Effector memory CD4-positive, alpha-beta T cell (primary cell): ENCODE measurements around the gene CCDC61.
A peak's percentile ranks its signal among the peaks of the same experiment; 100 is the strongest.

Experiments used
- DNase-seq, 3 donors: peaks; one replicate each; pipeline ENCODE4 v3.0.0-alpha.2; 2020
- H3K27ac ChIP-seq: 2 replicates; pipeline ENCODE4 v1.7.0; 2013; ENCODE audit warnings: mild to moderate bottlenecking, low read length, moderate library complexity; ENCODE audit not compliant: insufficient read depth, poor library complexity, severe bottlenecking
- H3K27me3 ChIP-seq: replicated peaks from 2 replicates; pipeline ENCODE4 v1.7.0; 2013; ENCODE audit warnings: mild to moderate bottlenecking, low read length; ENCODE audit not compliant: insufficient read depth, control insufficient read depth, poor library complexity, severe bottlenecking
- H3K36me3 ChIP-seq: 2 replicates; pipeline ENCODE4 v1.7.0; 2013; ENCODE audit warnings: mild to moderate bottlenecking, low read length, moderate library complexity; ENCODE audit not compliant: control insufficient read depth, insufficient read depth
- H3K4me1 ChIP-seq: 2 replicates; pipeline ENCODE4 v1.7.0; 2013; ENCODE audit warnings: low read length, mild to moderate bottlenecking; ENCODE audit not compliant: control insufficient read depth, insufficient read depth, poor library complexity, severe bottlenecking
- H3K4me3 ChIP-seq: 2 replicates; pipeline ENCODE4 v1.7.0; 2013; ENCODE audit warnings: low read length, low read depth, mild to moderate bottlenecking; ENCODE audit not compliant: insufficient read depth, poor library complexity, severe bottlenecking
- H3K9me3 ChIP-seq: 2 replicates; pipeline ENCODE4 v1.7.0; 2013; ENCODE audit warnings: mild to moderate bottlenecking, low read length, moderate library complexity; ENCODE audit not compliant: control insufficient read depth

Gene CCDC61

DNA sequence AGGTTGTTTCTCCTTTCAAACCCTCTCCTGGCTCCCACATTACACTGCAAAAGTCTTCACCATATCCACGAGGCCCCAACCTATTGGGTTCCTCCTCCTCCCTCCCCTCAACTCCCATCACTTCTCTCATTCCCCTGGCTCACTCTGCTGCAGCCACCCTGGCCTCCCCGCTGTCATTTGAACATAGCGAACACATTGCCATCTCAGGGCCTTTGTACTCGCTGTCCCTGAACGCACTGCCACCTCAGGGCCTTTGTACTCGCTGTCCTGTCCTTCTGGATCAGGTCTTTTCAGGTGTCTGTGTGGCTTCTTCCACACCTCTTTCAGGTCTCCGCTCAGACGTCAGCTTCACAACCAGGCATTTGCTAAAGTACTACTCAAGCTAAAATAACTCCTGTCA, 1.7 kb downstream of the CCDC61 start:
- Histone ChIP-seq H3K4me3 (no peak overlapping the region), H3K36me3 (no peaks in the 10 kb centered on the region), H3K27me3 (no peaks in the 10 kb centered on the region), H3K4me1 (peaks cover 8% of the 10 kb centered on the region), H3K9me3 (no peaks in the 10 kb centered on the region), H3K27ac (no peak overlapping the region)
- no peak for DNase-seq

- H3K27me3 ChIP-seq = no peaks in the 10 kb centered on the region
- H3K36me3 ChIP-seq = peaks cover 5% of the 10 kb centered on the region
- H3K4me3 ChIP-seq = no peak overlapping the region
- no peaks in the 10 kb centered on the region for H3K9me3 ChIP-seq
- no peak overlapping the region for H3K27ac ChIP-seq
- peaks cover 8% of the 10 kb centered on the region for H3K4me1 ChIP-seq
- no peak for DNase-seq
These were observed 3.6 kb downstream of the CCDC61 start for GRCh38 chr19:45998834-45999233.

GRCh38 chr19:45999653-46000121, 4.4 kb downstream of the CCDC61 start:
- Histone ChIP-seq H3K36me3 (peaks cover 5% of the 10 kb centered on the region), H3K4me1 (peaks cover 8% of the 10 kb centered on the region), H3K27me3 (no peaks in the 10 kb centered on the region), H3K9me3 (no peaks in the 10 kb centered on the region), H3K4me3 (no peak overlapping the region), H3K27ac (no peak overlapping the region)
- DNase-seq = peak in 1 of 3 donors; percentile 14

DNA sequence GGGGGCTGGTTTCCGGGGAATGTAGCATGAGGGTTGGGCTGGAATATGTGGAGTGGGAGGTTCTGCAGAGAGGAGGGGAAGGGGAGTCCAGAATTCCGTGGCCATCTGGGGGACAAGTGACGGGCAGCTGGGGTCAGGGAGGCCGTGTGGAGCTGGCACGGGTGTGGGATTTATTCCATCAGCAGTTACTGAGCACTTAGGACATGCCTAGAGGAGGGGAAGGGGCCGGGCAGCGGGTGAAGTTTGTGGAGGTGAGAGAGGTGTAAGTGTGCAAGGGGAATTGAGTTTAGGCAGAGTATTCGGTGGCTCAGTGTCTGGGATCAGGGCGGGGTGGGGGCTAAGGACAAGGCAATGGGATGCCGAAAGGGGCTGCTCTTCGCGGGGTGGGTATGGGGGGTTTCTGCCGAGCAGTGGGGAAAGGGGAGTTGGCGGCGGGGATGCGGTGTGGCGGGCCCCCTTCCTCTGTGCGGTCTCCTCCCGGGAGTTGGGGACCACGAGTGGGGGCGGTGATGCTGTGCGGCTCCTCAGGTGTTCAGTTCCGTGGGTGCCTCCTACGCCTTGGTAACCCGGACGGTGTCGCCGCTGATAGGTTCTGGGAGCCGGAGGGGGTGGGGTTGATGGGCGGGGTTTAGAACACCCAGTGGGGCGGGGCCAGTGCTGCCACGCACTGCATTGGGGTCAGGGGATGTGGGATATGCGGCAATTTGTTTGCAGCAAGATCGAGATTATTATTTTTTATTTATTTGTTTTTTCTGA, 5.4 kb downstream of the CCDC61 start:
- Histone ChIP-seq H3K27ac (no peak overlapping the region), H3K4me1 (peaks cover 8% of the 10 kb centered on the region), H3K27me3 (no peaks in the 10 kb centered on the region), H3K36me3 (peaks cover 5% of the 10 kb centered on the region), H3K4me3 (no peak overlapping the region), H3K9me3 (no peaks in the 10 kb centered on the region)
- DNase-seq = peak; percentile 68 to 74 (median 72)

GRCh38 chr19:46002678-46003275, 7.5 kb downstream of the CCDC61 start:
- Histone ChIP-seq H3K27ac (no peak overlapping the region), H3K9me3 (no peaks in the 10 kb centered on the region), H3K27me3 (no peaks in the 10 kb centered on the region), H3K36me3 (peaks cover 5% of the 10 kb centered on the region), H3K4me1 (peaks cover 8% of the 10 kb centered on the region), H3K4me3 (no peak overlapping the region)
- DNase-seq = no peak

DNA sequence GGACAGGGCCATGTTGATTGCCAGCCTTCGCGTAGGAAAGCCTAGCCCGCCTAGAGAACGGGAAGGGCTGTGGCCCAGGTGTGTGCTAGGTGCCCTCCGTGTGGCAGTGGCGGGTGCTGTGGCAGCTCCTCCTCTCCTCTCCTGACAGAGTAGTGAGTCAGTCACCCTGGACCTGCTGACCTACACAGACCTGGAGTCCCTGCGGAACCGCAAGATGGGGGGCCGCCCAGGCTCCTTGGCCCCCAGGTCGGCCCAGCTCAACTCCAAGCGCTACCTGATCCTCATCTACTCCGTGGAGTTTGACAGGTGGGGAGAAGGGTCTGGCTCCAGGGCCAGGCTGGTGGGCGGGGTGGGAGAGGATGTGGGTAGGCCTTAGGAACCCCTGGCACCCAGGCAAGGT, 11.1 kb downstream of the CCDC61 start:
- no peak overlapping the region for H3K27ac ChIP-seq
- H3K36me3 ChIP-seq = peaks cover 5% of the 10 kb centered on the region
- H3K27me3 ChIP-seq = no peaks in the 10 kb centered on the region
- no peak for DNase-seq
- no peaks in the 10 kb centered on the region for H3K9me3 ChIP-seq
- H3K4me1 ChIP-seq = no peaks in the 10 kb centered on the region
- no peak overlapping the region for H3K4me3 ChIP-seq

GRCh38 chr19:46009530-46010510, 14.6 kb downstream of the CCDC61 start:
- Histone ChIP-seq H3K27ac (no peak overlapping the region), H3K27me3 (no peaks in the 10 kb centered on the region), H3K4me1 (no peaks in the 10 kb centered on the region), H3K36me3 (no peaks in the 10 kb centered on the region), H3K9me3 (no peaks in the 10 kb centered on the region), H3K4me3 (no peak overlapping the region)
- DNase-seq = peak; percentile 32 to 55 (median 36)

GRCh38 chr19:46014534-46014933, 19.3 kb downstream of the CCDC61 start:
- DNase-seq = no peak
- Histone ChIP-seq H3K4me1 (peaks cover 11% of the 10 kb centered on the region), H3K4me3 (no peak overlapping the region), H3K9me3 (no peaks in the 10 kb centered on the region), H3K27ac (no peak overlapping the region), H3K27me3 (no peaks in the 10 kb centered on the region), H3K36me3 (no peaks in the 10 kb centered on the region)

DNA sequence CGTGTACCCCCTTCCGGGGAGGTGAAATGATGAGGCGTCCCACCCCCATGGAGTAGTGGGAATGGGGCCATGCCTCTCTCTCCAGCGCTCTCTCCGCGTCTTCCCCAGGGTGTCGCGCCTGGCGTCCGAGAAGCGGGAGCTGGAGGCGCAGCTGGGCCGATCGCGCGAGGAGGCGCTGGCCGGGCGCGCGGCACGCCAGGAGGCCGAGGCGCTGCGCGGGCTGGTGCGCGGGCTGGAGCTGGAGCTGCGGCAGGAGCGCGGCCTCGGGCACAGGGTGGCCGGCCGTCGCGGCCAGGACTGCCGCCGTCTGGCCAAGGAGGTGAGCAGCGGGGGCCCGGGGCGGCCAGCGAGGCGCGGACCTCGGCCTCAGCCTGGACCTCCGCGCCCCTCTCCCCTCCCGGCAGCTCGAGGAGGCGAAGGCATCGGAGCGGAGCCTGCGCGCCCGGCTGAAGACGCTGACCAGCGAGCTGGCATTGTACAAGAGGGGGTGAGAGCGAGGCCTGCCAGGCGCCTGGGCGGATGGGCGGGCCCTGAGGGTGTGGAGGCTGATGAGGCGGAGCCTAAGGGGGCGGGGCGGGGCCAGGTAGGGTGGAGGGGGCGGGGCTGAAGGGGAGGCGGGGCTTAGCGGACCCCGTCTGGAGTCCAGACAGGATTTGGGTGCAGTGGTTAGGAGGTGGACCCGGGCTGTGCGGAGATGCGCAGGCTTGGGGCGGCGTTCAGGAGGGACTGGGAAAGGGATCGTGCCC, 19.8 kb downstream of the CCDC61 start:
- DNase-seq = peak; percentile 46 to 64 (median 48)
- Histone ChIP-seq H3K36me3 (no peaks in the 10 kb centered on the region), H3K9me3 (no peaks in the 10 kb centered on the region), H3K4me3 (peak overlapping the region; percentile 88), H3K27me3 (no peaks in the 10 kb centered on the region), H3K4me1 (peaks cover 11% of the 10 kb centered on the region), H3K27ac (no peak overlapping the region)
